ENCODE measurements around the gene SRPK3. TPM values are rescaled to one million over a fixed set of nuclear protein-coding genes. Genes with fewer than 3 reads are reported as not detected.

SRPK3 gene
- polyA plus RNA-seq, 3 donors, result 0.01 TPM; not detected in 2

- 96% methylated on average over 10 of the region's 13 CpGs for whole genome bisulfite sequencing (ENCODE audit: insufficient coverage)
- no peaks in the 10 kb centered on the region for H3K36me3 ChIP-seq (replicated peaks in 1 of 2; ENCODE audit: control insufficient read depth in 1 of 2, insufficient read depth in 2 of 2, low read length in 2 of 2)
- intact Hi-C loops (cut with micrococcal nuclease), result no loop called here
- H3K4me2 ChIP-seq (replicated peaks; ENCODE audit: extremely low read depth, low read length, poor library complexity, severe bottlenecking), result no peak overlapping the region
- H4K20me1 ChIP-seq (ENCODE audit: insufficient read depth, low read length), result no peaks in the 10 kb centered on the region
- peaks cover 0 to 26% (median 6%) of the 10 kb centered on the region in 7 donors for H3K9me3 Mint-ChIP-seq
- TF ChIP-seq CTCF (IDR thresholded peaks at IDR 0.05), result no peak
- no peak overlapping the region for H3K4me3 Mint-ChIP-seq
- no peaks in the 10 kb centered on the region for H3K9me3 ChIP-seq (replicated peaks in 1 of 2; ENCODE audit: control insufficient read depth in 1 of 2, insufficient read depth in 1 of 2, low read length in 2 of 2)
- H3K27ac ChIP-seq (ENCODE audit: low read depth in 1 of 2, low read length in 2 of 2), result no peak overlapping the region
- no peaks in the 10 kb centered on the region for H3K4me1 ChIP-seq (ENCODE audit: control insufficient read depth in 1 of 2, insufficient read depth in 2 of 2, low read length in 2 of 2)
- no peaks in the 10 kb centered on the region for H3K27me3 ChIP-seq (ENCODE audit: control insufficient read depth in 2 of 2, insufficient read depth in 2 of 2, low read length in 2 of 2)
- no peaks in the 10 kb centered on the region for H3K4me1 Mint-ChIP-seq
- no peak overlapping the region for H3K27ac Mint-ChIP-seq
- no peak overlapping the region for H3K9ac ChIP-seq (ENCODE audit: insufficient read depth, low read length, poor library complexity, severe bottlenecking)
- no peak overlapping the region for H3K4me3 ChIP-seq (replicated peaks in 1 of 3; ENCODE audit: low read depth in 2 of 3, low read length in 3 of 3)
- H3K79me2 ChIP-seq (ENCODE audit: insufficient read depth, low read length), result no peaks in the 10 kb centered on the region
- peaks cover 6 to 32% (median 21%) of the 10 kb centered on the region in 3 donors for H3K27me3 Mint-ChIP-seq (ENCODE audit: low read depth in 3 of 3)
- H3K36me3 Mint-ChIP-seq, result no peaks in the 10 kb centered on the region
- H2AFZ ChIP-seq (ENCODE audit: insufficient read depth, low read depth, low read length, poor library complexity, severe bottlenecking), result no peak overlapping the region
- DNase-seq, result no peak
These were observed 24.6 kb downstream of the SRPK3 start for GRCh38 chrX:153805436-153805835.

GRCh38 chrX:153806999-153807575 lies 26.2 kb downstream of the SRPK3 start:
- peaks cover 12 to 37% (median 24%) of the 10 kb centered on the region in 3 donors for H3K27me3 Mint-ChIP-seq (ENCODE audit: low read depth in 3 of 3)
- H3K9ac ChIP-seq (ENCODE audit: insufficient read depth, low read length, poor library complexity, severe bottlenecking), result no peak overlapping the region

More at GRCh38 chrX:153806999-153807575, 26.2 kb downstream of the SRPK3 start:
- H3K4me1 Mint-ChIP-seq, result no peaks in the 10 kb centered on the region
- intact Hi-C loops (cut with micrococcal nuclease), result no loop called here
- no peak overlapping the region for H3K4me3 ChIP-seq (replicated peaks in 1 of 3; ENCODE audit: low read depth in 2 of 3, low read length in 3 of 3)
- no peak for TF ChIP-seq CTCF (IDR thresholded peaks at IDR 0.05)
- H3K27me3 ChIP-seq (ENCODE audit: control insufficient read depth in 2 of 2, insufficient read depth in 2 of 2, low read length in 2 of 2), result no peaks in the 10 kb centered on the region
- H3K9me3 ChIP-seq (replicated peaks in 1 of 2; ENCODE audit: control insufficient read depth in 1 of 2, insufficient read depth in 1 of 2, low read length in 2 of 2), result no peaks in the 10 kb centered on the region
- H2AFZ ChIP-seq (ENCODE audit: insufficient read depth, low read depth, low read length, poor library complexity, severe bottlenecking), result no peak overlapping the region
- no peak for DNase-seq
- no peak overlapping the region for H3K4me2 ChIP-seq (replicated peaks; ENCODE audit: extremely low read depth, low read length, poor library complexity, severe bottlenecking)
- no peak overlapping the region for H3K4me3 Mint-ChIP-seq
- no peaks in the 10 kb centered on the region for H3K79me2 ChIP-seq (ENCODE audit: insufficient read depth, low read length)
- no peak overlapping the region for H3K27ac Mint-ChIP-seq
- 95% methylated on average over 4 of the region's 28 CpGs for WGBS (ENCODE audit: insufficient coverage)
- peaks cover 0 to 28% (median 6%) of the 10 kb centered on the region in 7 donors for H3K9me3 Mint-ChIP-seq
- no peaks in the 10 kb centered on the region for H4K20me1 ChIP-seq (ENCODE audit: insufficient read depth, low read length)
- H3K36me3 ChIP-seq (replicated peaks in 1 of 2; ENCODE audit: control insufficient read depth in 1 of 2, insufficient read depth in 2 of 2, low read length in 2 of 2), result no peaks in the 10 kb centered on the region
- H3K4me1 ChIP-seq (ENCODE audit: control insufficient read depth in 1 of 2, insufficient read depth in 2 of 2, low read length in 2 of 2), result no peaks in the 10 kb centered on the region
- H3K36me3 Mint-ChIP-seq, result no peaks in the 10 kb centered on the region
- no peak overlapping the region for H3K27ac ChIP-seq (ENCODE audit: low read depth in 1 of 2, low read length in 2 of 2)

Measured in CD14-positive monocyte (primary cell).